ENCODE data around the gene NCKIPSD.
A peak's percentile ranks its signal among the peaks of the same experiment; 100 is the strongest.

The NCKIPSD gene

DNA sequence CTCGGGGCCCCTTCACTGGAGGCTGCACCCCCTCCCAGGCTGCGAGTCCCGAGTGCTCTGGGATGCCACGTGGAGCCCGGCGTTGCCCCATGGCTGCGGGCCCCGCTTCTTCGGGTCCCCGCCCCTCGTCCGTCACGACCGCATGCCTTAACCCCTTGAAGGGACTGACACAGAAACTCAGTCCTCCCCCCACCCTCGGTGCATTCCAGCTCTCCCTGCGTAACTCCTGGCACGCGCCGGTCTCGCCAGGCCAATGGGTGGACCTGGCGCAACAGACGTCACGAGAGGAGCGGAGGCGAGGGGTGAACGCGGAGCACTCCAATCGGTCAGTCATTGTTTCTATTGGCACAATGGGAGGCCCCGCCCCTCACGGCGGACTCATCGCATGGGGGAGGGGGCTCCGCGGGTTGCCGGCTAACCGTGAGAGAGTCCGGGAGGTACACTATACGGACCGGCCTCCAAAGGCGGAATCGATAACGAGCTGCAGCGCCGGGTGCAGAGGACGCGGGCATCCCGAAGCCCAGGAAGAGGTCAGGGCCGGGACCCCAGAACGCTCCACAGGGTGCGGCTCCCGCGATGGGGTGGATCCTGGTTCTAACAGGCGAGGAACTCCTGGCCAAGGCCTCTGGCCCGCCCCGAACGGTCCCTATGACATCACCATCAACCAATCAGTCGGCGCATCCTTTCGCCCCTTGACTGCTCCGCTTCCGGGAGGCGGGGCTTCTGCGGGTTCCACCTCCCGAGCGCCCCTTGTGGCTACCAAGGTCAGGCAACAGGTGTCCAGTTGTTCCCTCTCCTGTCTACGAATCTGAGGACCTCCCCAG lies 22.0 kb downstream of the NCKIPSD start (continued):
- TF ChIP-seq, protein P1, sequence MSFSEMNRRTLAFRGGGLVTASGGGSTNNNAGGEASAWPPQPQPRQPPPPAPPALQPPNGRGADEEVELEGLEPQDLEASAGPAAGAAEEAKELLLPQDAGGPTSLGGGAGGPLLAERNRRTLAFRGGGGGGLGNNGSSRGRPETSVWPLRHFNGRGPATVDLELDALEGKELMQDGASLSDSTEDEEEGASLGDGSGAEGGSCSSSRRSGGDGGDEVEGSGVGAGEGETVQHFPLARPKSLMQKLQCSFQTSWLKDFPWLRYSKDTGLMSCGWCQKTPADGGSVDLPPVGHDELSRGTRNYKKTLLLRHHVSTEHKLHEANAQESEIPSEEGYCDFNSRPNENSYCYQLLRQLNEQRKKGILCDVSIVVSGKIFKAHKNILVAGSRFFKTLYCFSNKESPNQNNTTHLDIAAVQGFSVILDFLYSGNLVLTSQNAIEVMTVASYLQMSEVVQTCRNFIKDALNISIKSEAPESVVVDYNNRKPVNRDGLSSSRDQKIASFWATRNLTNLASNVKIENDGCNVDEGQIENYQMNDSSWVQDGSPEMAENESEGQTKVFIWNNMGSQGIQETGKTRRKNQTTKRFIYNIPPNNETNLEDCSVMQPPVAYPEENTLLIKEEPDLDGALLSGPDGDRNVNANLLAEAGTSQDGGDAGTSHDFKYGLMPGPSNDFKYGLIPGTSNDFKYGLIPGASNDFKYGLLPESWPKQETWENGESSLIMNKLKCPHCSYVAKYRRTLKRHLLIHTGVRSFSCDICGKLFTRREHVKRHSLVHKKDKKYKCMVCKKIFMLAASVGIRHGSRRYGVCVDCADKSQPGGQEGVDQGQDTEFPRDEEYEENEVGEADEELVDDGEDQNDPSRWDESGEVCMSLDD (tag by site-specific recombination; IDR thresholded peaks at IDR 0.05) = no peak; the same call in none of the 2 replicates
- TF ChIP-seq HOXD13 (CRISPR knock-in tag; IDR thresholded peaks at IDR 0.05; ENCODE audit: borderline replicate concordance) (no peak), ZNF76 (tag by site-specific recombination; IDR thresholded peaks at IDR 0.05; ENCODE audit: borderline replicate concordance, low read depth) (peak; percentile 30; the same call in 1 of the 2 replicates), ZNF600 (tag by site-specific recombination; IDR thresholded peaks at IDR 0.05) (0 out of 2 replicates have a peak, but pooled peaks have one; percentile 1), GLI2 (tag by site-specific recombination; IDR thresholded peaks at IDR 0.05; ENCODE audit: borderline replicate concordance, low read depth) (no peak), ZNF626 (tag by site-specific recombination; IDR thresholded peaks at IDR 0.05) (no peak), ZBTB1 (tag by site-specific recombination; IDR thresholded peaks at IDR 0.05) (no peak), ZNF571 (tag by site-specific recombination; IDR thresholded peaks at IDR 0.05) (no peak), ZNF670 (tag by site-specific recombination; IDR thresholded peaks at IDR 0.05; ENCODE audit: low read depth) (no peak), ZNF792 (tag by site-specific recombination; IDR thresholded peaks at IDR 0.05) (no peak), ZNF416 (tag by site-specific recombination; IDR thresholded peaks at IDR 0.05) (no peak), ZBTB8A (tag by site-specific recombination; IDR thresholded peaks at IDR 0.05) (peak; percentile 28; the same call in 1 of the 2 replicates), ZNF654 (tag by site-specific recombination; IDR thresholded peaks at IDR 0.05; ENCODE audit: low read depth) (no peak), ZNF48 (tag by site-specific recombination; IDR thresholded peaks at IDR 0.05) (no peak), WT1 (tag by site-specific recombination; IDR thresholded peaks at IDR 0.05) (peak; percentile 73), YY1 (tag by site-specific recombination; IDR thresholded peaks at IDR 0.05) (no peak), ZNF510 (tag by site-specific recombination; IDR thresholded peaks at IDR 0.05; ENCODE audit: insufficient replicate concordance) (no peak), ZNF623 (tag by site-specific recombination; IDR thresholded peaks at IDR 0.05) (peak; percentile 2; the same call in 1 of the 2 replicates), PRDM1 (tag by site-specific recombination; IDR thresholded peaks at IDR 0.05) (no peak), ZNF184 (tag by site-specific recombination; IDR thresholded peaks at IDR 0.05) (no peak; the same call in 1 of the 2 replicates), KLF9 (tag by site-specific recombination; IDR thresholded peaks at IDR 0.05; ENCODE audit: low read depth) (peak; percentile 73), ZIC2 (tag by site-specific recombination; IDR thresholded peaks at IDR 0.05) (peak; percentile 90), ZNF354C (tag by site-specific recombination; IDR thresholded peaks at IDR 0.05; ENCODE audit: borderline replicate concordance, low read depth) (no peak), ZNF544 (tag by site-specific recombination; IDR thresholded peaks at IDR 0.05) (no peak), ZNF791 (tag by site-specific recombination; IDR thresholded peaks at IDR 0.05) (no peak), ZNF140 (tag by site-specific recombination; IDR thresholded peaks at IDR 0.05) (no peak), ZNF174 (tag by site-specific recombination; IDR thresholded peaks at IDR 0.05) (no peak), ZNF146 (tag by site-specific recombination; IDR thresholded peaks at IDR 0.05) (no peak), ZNF521 (tag by site-specific recombination; IDR thresholded peaks at IDR 0.05) (no peak)
- TF ChIP-seq, protein P2, sequence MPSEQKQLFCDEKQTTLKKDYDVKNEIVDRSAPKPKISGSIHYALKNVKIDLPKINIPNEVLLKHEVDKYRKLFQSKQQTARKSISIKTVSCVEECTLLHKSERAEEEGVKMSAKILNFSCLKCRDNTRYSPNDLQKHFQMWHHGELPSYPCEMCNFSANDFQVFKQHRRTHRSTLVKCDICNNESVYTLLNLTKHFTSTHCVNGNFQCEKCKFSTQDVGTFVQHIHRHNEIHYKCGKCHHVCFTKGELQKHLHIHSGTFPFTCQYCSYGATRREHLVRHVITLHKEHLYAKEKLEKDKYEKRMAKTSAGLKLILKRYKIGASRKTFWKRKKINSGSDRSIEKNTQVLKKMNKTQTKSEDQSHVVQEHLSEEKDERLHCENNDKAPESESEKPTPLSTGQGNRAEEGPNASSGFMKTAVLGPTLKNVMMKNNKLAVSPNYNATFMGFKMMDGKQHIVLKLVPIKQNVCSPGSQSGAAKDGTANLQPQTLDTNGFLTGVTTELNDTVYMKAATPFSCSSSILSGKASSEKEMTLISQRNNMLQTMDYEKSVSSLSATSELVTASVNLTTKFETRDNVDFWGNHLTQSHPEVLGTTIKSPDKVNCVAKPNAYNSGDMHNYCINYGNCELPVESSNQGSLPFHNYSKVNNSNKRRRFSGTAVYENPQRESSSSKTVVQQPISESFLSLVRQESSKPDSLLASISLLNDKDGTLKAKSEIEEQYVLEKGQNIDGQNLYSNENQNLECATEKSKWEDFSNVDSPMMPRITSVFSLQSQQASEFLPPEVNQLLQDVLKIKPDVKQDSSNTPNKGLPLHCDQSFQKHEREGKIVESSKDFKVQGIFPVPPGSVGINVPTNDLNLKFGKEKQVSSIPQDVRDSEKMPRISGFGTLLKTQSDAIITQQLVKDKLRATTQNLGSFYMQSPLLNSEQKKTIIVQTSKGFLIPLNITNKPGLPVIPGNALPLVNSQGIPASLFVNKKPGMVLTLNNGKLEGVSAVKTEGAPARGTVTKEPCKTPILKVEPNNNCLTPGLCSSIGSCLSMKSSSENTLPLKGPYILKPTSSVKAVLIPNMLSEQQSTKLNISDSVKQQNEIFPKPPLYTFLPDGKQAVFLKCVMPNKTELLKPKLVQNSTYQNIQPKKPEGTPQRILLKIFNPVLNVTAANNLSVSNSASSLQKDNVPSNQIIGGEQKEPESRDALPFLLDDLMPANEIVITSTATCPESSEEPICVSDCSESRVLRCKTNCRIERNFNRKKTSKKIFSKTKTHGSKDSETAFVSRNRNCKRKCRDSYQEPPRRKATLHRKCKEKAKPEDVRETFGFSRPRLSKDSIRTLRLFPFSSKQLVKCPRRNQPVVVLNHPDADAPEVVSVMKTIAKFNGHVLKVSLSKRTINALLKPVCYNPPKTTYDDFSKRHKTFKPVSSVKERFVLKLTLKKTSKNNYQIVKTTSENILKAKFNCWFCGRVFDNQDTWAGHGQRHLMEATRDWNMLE (tag by site-specific recombination; conservative IDR thresholded peaks at IDR 0.05; ENCODE audit: low read depth) = no peak
- TF ChIP-seq, protein P3, sequence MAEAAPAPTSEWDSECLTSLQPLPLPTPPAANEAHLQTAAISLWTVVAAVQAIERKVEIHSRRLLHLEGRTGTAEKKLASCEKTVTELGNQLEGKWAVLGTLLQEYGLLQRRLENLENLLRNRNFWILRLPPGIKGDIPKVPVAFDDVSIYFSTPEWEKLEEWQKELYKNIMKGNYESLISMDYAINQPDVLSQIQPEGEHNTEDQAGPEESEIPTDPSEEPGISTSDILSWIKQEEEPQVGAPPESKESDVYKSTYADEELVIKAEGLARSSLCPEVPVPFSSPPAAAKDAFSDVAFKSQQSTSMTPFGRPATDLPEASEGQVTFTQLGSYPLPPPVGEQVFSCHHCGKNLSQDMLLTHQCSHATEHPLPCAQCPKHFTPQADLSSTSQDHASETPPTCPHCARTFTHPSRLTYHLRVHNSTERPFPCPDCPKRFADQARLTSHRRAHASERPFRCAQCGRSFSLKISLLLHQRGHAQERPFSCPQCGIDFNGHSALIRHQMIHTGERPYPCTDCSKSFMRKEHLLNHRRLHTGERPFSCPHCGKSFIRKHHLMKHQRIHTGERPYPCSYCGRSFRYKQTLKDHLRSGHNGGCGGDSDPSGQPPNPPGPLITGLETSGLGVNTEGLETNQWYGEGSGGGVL (tag by site-specific recombination; IDR thresholded peaks at IDR 0.05) = peak; percentile 53; the same call in 1 of the 2 replicates

Measured in HEK293 (cell line).